K562 (cell line): Measurements from ENCODE around the gene ERBB4.

ENCODE experiments used
- EZH2 ChIP-seq: IDR thresholded peaks from 2 replicates; pipeline ENCODE4 v1.6.1; 2012; ENCODE audit warnings: low read depth, mild to moderate bottlenecking, inconsistent platforms, low read length, borderline replicate concordance
- HDAC6 ChIP-seq: IDR thresholded peaks from 2 replicates; pipeline ENCODE4 v1.6.1; 2012; ENCODE audit warnings: low read depth, mild to moderate bottlenecking, control low read depth, inconsistent platforms, low read length, moderate library complexity
- IRF2 ChIP-seq: sonication (generic); formaldehyde crosslinking; IDR thresholded peaks from 2 replicates; pipeline ENCODE4 v1.8.1; 2022; ENCODE audit warnings: mild to moderate bottlenecking, missing genetic modification reagents
- MYNN ChIP-seq, 2 experiments: sonication (generic); formaldehyde crosslinking in 1 of 2; IDR thresholded peaks; 2 replicates each; pipeline versions ENCODE4 v1.5.0 to v1.6.1; 2016 to 2020; ENCODE audit warnings: antibody characterized with exemption in 1 of 2, missing genetic modification reagents in 1 of 2
- POLR2A ChIP-seq: fragments of 450-650 bp; conservative IDR thresholded peaks from 2 replicates; pipeline ENCODE4 v1.6.1; 2016
- POLR2AphosphoS5 ChIP-seq: IDR thresholded peaks from 2 replicates; pipeline ENCODE4 v1.6.1; 2011; ENCODE audit warnings: mild to moderate bottlenecking, low read depth, low read length, moderate library complexity; ENCODE audit not compliant: control insufficient read depth, insufficient read depth
- SNRNP70 ChIP-seq: fragments of 200-400 bp; formaldehyde crosslinking; optimal IDR thresholded peaks from 2 replicates; pipeline ENCODE3; 2017; ENCODE audit warnings: low read depth, low read length
- ZSCAN32 ChIP-seq: fragments of 450-650 bp; formaldehyde crosslinking; IDR thresholded peaks from 2 replicates; pipeline ENCODE4 v1.4.0; 2020; ENCODE audit warnings: mild to moderate bottlenecking, moderate library complexity
- TF ChIP-seq, protein P1 (sequence below), 3 experiments: IDR thresholded peaks in 2 of 3; conservative IDR thresholded peaks in 1 of 3; 2 replicates each; pipeline ENCODE4 v1.5.1; 2011 to 2012; ENCODE audit warnings: low read length in 3 of 3, mild to moderate bottlenecking in 3 of 3, control low read depth in 2 of 3, improper control_type of control experiment in 1 of 3, inconsistent platforms in 1 of 3, low read depth in 1 of 3, mixed read lengths in 1 of 3, moderate library complexity in 1 of 3; ENCODE audit not compliant: insufficient read depth in 2 of 3
- TF ChIP-seq, protein P2 (sequence below), 2 experiments: fragments of 450-650 bp in 1 of 2; sonication (generic) in 1 of 2; formaldehyde crosslinking in 1 of 2; IDR thresholded peaks in 1 of 2; conservative IDR thresholded peaks in 1 of 2; 2 replicates each; pipeline versions ENCODE4 v1.6.1 to v1.8.1; 2016 to 2023; ENCODE audit warnings: mild to moderate bottlenecking in 2 of 2, moderate library complexity in 2 of 2, inconsistent platforms in 1 of 2, missing genetic modification reagents in 1 of 2
- TF ChIP-seq, protein P3 (sequence below): fragments of 450-650 bp; IDR thresholded peaks from 2 replicates; pipeline ENCODE4 v1.6.1; 2016; ENCODE audit warnings: mild to moderate bottlenecking
- TF ChIP-seq, protein P4 (sequence below), 2 experiments: IDR thresholded peaks; 2 replicates each; pipeline ENCODE4 v1.6.1; 2011; ENCODE audit warnings: borderline replicate concordance in 1 of 2, control low read depth in 1 of 2, low read depth in 1 of 2, low read length in 1 of 2, mild to moderate bottlenecking in 1 of 2, mixed read lengths in 1 of 2, moderate library complexity in 1 of 2; ENCODE audit not compliant: insufficient read depth in 1 of 2, insufficient read length in 1 of 2, poor library complexity in 1 of 2, severe bottlenecking in 1 of 2; ENCODE audit errors: extremely low read depth in 1 of 2
- TF ChIP-seq, protein P5 (sequence below), 2 experiments: fragments of 450-650 bp in 1 of 2; sonication (generic) in 1 of 2; formaldehyde crosslinking; conservative IDR thresholded peaks; 2 replicates each; pipeline versions ENCODE4 v1.4.0 to v1.8.1; 2020 to 2022; ENCODE audit warnings: mild to moderate bottlenecking in 1 of 2, missing genetic modification reagents in 1 of 2

DNA sequence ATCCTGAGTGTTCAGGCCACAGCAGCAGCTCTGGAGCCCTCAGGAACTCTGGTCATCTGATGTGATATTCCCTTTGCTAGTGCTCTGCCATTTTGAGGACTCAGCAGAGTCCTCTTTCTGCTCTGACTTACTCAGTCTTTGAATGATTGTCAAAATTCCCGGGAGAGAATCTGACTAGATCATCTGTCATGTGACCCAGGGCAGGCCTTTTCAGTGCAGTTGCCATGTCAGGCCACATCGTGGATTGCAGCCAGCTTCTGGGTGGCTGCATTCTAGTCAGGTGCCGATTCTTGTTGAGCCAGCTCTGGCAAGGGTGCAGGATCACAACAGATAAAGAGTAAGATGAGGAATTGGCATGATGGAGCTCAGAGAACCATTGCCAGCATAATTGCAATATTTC, 1186.6 kb downstream of the ERBB4 start:
- TF ChIP-seq POLR2A (no peak), IRF2 (no peak), POLR2AphosphoS5 (no peak), HDAC6 (no peak), MYNN (IDR thresholded peaks at IDR 0.05) (no peak), MYNN (CRISPR knock-in tag; IDR thresholded peaks at IDR 0.05) (no peak), SNRNP70 (no peak), EZH2 (no peak), ZSCAN32 (CRISPR knock-in tag) (no peak)
- TF ChIP-seq, protein P1, sequence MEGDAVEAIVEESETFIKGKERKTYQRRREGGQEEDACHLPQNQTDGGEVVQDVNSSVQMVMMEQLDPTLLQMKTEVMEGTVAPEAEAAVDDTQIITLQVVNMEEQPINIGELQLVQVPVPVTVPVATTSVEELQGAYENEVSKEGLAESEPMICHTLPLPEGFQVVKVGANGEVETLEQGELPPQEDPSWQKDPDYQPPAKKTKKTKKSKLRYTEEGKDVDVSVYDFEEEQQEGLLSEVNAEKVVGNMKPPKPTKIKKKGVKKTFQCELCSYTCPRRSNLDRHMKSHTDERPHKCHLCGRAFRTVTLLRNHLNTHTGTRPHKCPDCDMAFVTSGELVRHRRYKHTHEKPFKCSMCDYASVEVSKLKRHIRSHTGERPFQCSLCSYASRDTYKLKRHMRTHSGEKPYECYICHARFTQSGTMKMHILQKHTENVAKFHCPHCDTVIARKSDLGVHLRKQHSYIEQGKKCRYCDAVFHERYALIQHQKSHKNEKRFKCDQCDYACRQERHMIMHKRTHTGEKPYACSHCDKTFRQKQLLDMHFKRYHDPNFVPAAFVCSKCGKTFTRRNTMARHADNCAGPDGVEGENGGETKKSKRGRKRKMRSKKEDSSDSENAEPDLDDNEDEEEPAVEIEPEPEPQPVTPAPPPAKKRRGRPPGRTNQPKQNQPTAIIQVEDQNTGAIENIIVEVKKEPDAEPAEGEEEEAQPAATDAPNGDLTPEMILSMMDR (IDR thresholded peaks at IDR 0.05 in 2 of 3, conservative IDR thresholded peaks at IDR 0.05 in 1 of 3; ENCODE audit: insufficient read depth in 2 of 3, low read depth in 1 of 3, low read length in 3 of 3) = no peak
- TF ChIP-seq, protein P2, sequence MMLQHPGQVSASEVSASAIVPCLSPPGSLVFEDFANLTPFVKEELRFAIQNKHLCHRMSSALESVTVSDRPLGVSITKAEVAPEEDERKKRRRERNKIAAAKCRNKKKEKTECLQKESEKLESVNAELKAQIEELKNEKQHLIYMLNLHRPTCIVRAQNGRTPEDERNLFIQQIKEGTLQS (IDR thresholded peaks at IDR 0.05) = no peak
- TF ChIP-seq, protein P2 (CRISPR knock-in tag; conservative IDR thresholded peaks at IDR 0.05) = no peak
- TF ChIP-seq, protein P3, sequence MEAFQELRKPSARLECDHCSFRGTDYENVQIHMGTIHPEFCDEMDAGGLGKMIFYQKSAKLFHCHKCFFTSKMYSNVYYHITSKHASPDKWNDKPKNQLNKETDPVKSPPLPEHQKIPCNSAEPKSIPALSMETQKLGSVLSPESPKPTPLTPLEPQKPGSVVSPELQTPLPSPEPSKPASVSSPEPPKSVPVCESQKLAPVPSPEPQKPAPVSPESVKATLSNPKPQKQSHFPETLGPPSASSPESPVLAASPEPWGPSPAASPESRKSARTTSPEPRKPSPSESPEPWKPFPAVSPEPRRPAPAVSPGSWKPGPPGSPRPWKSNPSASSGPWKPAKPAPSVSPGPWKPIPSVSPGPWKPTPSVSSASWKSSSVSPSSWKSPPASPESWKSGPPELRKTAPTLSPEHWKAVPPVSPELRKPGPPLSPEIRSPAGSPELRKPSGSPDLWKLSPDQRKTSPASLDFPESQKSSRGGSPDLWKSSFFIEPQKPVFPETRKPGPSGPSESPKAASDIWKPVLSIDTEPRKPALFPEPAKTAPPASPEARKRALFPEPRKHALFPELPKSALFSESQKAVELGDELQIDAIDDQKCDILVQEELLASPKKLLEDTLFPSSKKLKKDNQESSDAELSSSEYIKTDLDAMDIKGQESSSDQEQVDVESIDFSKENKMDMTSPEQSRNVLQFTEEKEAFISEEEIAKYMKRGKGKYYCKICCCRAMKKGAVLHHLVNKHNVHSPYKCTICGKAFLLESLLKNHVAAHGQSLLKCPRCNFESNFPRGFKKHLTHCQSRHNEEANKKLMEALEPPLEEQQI = no peak
- TF ChIP-seq, protein P4, sequence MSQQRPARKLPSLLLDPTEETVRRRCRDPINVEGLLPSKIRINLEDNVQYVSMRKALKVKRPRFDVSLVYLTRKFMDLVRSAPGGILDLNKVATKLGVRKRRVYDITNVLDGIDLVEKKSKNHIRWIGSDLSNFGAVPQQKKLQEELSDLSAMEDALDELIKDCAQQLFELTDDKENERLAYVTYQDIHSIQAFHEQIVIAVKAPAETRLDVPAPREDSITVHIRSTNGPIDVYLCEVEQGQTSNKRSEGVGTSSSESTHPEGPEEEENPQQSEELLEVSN (IDR thresholded peaks at IDR 0.05; ENCODE audit: borderline replicate concordance in 1 of 2, extremely low read depth in 1 of 2, insufficient read depth in 1 of 2, insufficient read length in 1 of 2, low read depth in 1 of 2, low read length in 1 of 2, poor library complexity in 1 of 2, severe bottlenecking in 1 of 2) = no peak
- TF ChIP-seq, protein P5, sequence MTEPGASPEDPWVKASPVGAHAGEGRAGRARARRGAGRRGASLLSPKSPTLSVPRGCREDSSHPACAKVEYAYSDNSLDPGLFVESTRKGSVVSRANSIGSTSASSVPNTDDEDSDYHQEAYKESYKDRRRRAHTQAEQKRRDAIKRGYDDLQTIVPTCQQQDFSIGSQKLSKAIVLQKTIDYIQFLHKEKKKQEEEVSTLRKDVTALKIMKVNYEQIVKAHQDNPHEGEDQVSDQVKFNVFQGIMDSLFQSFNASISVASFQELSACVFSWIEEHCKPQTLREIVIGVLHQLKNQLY (CRISPR knock-in tag; conservative IDR thresholded peaks at IDR 0.05) = no peak
